HL-60 (cell line): Measurements from ENCODE around the gene ABAT.

Experiments
- POLR2AphosphoS5 ChIP-seq: IDR thresholded peaks from 2 replicates; pipeline ENCODE4 v1.6.1; 2012; ENCODE audit warnings: low read depth
- SPI1 ChIP-seq: IDR thresholded peaks from 2 replicates; pipeline ENCODE4 v1.6.1; 2012; ENCODE audit warnings: low read depth, mild to moderate bottlenecking, borderline replicate concordance
- TF ChIP-seq, protein P1 (sequence below): IDR thresholded peaks from one replicate; pipeline ENCODE4 v1.5.1; 2011; ENCODE audit warnings: low read length, control low read depth, inconsistent platforms; ENCODE audit not compliant: insufficient read depth
- TF ChIP-seq, protein P2 (sequence below): IDR thresholded peaks from 2 replicates; pipeline ENCODE4 v1.6.1; 2012; ENCODE audit warnings: low read depth; ENCODE audit not compliant: insufficient replicate concordance

GRCh38 chr16:8626946-8627345 is 47.5 kb upstream of the ABAT start:
- TF ChIP-seq, protein P1, sequence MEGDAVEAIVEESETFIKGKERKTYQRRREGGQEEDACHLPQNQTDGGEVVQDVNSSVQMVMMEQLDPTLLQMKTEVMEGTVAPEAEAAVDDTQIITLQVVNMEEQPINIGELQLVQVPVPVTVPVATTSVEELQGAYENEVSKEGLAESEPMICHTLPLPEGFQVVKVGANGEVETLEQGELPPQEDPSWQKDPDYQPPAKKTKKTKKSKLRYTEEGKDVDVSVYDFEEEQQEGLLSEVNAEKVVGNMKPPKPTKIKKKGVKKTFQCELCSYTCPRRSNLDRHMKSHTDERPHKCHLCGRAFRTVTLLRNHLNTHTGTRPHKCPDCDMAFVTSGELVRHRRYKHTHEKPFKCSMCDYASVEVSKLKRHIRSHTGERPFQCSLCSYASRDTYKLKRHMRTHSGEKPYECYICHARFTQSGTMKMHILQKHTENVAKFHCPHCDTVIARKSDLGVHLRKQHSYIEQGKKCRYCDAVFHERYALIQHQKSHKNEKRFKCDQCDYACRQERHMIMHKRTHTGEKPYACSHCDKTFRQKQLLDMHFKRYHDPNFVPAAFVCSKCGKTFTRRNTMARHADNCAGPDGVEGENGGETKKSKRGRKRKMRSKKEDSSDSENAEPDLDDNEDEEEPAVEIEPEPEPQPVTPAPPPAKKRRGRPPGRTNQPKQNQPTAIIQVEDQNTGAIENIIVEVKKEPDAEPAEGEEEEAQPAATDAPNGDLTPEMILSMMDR, result no peak
- TF ChIP-seq, protein P2, sequence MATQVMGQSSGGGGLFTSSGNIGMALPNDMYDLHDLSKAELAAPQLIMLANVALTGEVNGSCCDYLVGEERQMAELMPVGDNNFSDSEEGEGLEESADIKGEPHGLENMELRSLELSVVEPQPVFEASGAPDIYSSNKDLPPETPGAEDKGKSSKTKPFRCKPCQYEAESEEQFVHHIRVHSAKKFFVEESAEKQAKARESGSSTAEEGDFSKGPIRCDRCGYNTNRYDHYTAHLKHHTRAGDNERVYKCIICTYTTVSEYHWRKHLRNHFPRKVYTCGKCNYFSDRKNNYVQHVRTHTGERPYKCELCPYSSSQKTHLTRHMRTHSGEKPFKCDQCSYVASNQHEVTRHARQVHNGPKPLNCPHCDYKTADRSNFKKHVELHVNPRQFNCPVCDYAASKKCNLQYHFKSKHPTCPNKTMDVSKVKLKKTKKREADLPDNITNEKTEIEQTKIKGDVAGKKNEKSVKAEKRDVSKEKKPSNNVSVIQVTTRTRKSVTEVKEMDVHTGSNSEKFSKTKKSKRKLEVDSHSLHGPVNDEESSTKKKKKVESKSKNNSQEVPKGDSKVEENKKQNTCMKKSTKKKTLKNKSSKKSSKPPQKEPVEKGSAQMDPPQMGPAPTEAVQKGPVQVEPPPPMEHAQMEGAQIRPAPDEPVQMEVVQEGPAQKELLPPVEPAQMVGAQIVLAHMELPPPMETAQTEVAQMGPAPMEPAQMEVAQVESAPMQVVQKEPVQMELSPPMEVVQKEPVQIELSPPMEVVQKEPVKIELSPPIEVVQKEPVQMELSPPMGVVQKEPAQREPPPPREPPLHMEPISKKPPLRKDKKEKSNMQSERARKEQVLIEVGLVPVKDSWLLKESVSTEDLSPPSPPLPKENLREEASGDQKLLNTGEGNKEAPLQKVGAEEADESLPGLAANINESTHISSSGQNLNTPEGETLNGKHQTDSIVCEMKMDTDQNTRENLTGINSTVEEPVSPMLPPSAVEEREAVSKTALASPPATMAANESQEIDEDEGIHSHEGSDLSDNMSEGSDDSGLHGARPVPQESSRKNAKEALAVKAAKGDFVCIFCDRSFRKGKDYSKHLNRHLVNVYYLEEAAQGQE, result no peak
- TF ChIP-seq SPI1, result no peak
- TF ChIP-seq POLR2AphosphoS5, result no peak
